ENCODE results near the gene MVK. TPM values are rescaled to one million over a fixed set of nuclear protein-coding genes. Genes with fewer than 3 reads are reported as not detected.

MVK gene
- total RNA-seq, 1 experiment from 2014 or later: 19.2 TPM

DNA sequence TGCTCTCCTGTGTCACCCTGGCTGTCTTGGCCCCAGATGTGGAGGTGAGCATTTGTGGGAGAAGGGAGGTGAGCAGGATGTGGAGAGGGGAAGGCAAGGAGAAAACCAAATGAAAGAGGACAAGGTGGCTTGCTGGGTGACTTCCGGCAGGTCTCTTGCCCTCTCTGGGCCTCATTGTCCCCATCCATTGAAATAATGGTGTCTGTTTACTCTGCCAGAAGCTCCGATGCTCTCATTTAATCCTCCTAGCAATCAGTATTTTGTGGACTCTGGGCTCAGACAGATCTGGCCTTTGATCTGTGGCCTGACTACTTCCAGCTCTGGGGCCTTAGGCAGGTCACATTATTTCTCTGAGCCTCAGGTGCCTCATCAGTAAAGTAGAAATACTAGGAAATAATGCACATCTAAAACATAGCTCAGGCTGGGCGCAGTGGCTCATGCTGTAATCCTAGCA lies 30.6 kb downstream of the MVK start:
- Histone ChIP-seq H3K4me1 (ENCODE audit: insufficient read depth, low read length) (no peaks in the 10 kb centered on the region), H4K91ac (ENCODE audit: insufficient read length, low read depth, low read length) (no peak overlapping the region), H2AK5ac (ENCODE audit: insufficient read length, low read length) (no peak overlapping the region), H4K5ac (ENCODE audit: insufficient read length, low read depth, low read length) (no peak overlapping the region), H3K4me2 (ENCODE audit: insufficient read depth, insufficient read length, low read length) (no peak overlapping the region), H2BK5ac (ENCODE audit: insufficient read length, low read length) (no peak overlapping the region), H3K56ac (ENCODE audit: insufficient read length, low read depth, low read length) (no peak overlapping the region), H2BK15ac (ENCODE audit: low read depth, low read length) (no peak overlapping the region), H4K8ac (replicated peaks; ENCODE audit: insufficient read length, low read depth, low read length) (no peak overlapping the region), H4K20me1 (ENCODE audit: control insufficient read depth, insufficient read depth, insufficient read length) (no peaks in the 10 kb centered on the region), H3K14ac (ENCODE audit: insufficient read depth, low read length) (no peak overlapping the region), H2BK20ac (ENCODE audit: low read depth, low read length, poor library complexity, severe bottlenecking) (no peak overlapping the region), H2BK120ac (ENCODE audit: low read depth, low read length, poor library complexity, severe bottlenecking) (no peak overlapping the region), H3T11ph (ENCODE audit: low read length) (no peak overlapping the region), H3K18ac (ENCODE audit: insufficient read length, low read depth, low read length) (no peak overlapping the region), H2AFZ (ENCODE audit: low read length) (no peak overlapping the region), H3K23me2 (ENCODE audit: insufficient read length, low read depth, low read length, poor library complexity, severe bottlenecking) (no peaks in the 10 kb centered on the region), H3K4ac (ENCODE audit: low read depth, low read length) (no peak overlapping the region), H3K79me2 (ENCODE audit: insufficient read depth, low read length) (no peaks in the 10 kb centered on the region), H3K9ac (ENCODE audit: extremely low read depth, insufficient read length, low read length) (no peak overlapping the region), H3K23ac (ENCODE audit: insufficient read length, low read depth, low read length) (no peak overlapping the region), H3K9me3 (ENCODE audit: control insufficient read depth, low read depth, low read length) (no peaks in the 10 kb centered on the region), H3K27ac (ENCODE audit: insufficient read length, low read depth, low read length) (no peak overlapping the region), H3K79me1 (ENCODE audit: insufficient read depth, low read depth, low read length, poor library complexity, severe bottlenecking) (no peaks in the 10 kb centered on the region), H3K27me3 (ENCODE audit: insufficient read depth, low read length) (no peaks in the 10 kb centered on the region), H2BK12ac (ENCODE audit: insufficient read length, low read depth, low read length) (no peak overlapping the region)
- Mint-ChIP-seq H3K4me3 (no peak overlapping the region), H3K36me3 (ENCODE audit: insufficient read depth in 1 of 3, low read depth in 3 of 3) (no peaks in the 10 kb centered on the region), H3K9me3 (no peaks in the 10 kb centered on the region), H3K4me1 (peaks cover 0 to 18% of the 10 kb centered on the region in 2 experiments; a peak in 2 of 4 replicates), H3K27me3 (ENCODE audit: low read depth) (peaks cover 2% of the 10 kb centered on the region), H3K27ac (peak overlapping the region in 1 of 3 experiments; percentile 95; a peak in 2 of 7 replicates)
- TF ChIP-seq, protein P1, sequence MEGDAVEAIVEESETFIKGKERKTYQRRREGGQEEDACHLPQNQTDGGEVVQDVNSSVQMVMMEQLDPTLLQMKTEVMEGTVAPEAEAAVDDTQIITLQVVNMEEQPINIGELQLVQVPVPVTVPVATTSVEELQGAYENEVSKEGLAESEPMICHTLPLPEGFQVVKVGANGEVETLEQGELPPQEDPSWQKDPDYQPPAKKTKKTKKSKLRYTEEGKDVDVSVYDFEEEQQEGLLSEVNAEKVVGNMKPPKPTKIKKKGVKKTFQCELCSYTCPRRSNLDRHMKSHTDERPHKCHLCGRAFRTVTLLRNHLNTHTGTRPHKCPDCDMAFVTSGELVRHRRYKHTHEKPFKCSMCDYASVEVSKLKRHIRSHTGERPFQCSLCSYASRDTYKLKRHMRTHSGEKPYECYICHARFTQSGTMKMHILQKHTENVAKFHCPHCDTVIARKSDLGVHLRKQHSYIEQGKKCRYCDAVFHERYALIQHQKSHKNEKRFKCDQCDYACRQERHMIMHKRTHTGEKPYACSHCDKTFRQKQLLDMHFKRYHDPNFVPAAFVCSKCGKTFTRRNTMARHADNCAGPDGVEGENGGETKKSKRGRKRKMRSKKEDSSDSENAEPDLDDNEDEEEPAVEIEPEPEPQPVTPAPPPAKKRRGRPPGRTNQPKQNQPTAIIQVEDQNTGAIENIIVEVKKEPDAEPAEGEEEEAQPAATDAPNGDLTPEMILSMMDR (conservative IDR thresholded peaks at IDR 0.05): no peak
- DNase-seq: no peak
- no CpG with 5 or more reads among the region's 3 CpGs for WGBS (ENCODE audit: extremely low coverage, insufficient read length, low lambda C conversion rate)

All from H9 (cell line).